Measurements from ENCODE around the gene GNG13.

DNA sequence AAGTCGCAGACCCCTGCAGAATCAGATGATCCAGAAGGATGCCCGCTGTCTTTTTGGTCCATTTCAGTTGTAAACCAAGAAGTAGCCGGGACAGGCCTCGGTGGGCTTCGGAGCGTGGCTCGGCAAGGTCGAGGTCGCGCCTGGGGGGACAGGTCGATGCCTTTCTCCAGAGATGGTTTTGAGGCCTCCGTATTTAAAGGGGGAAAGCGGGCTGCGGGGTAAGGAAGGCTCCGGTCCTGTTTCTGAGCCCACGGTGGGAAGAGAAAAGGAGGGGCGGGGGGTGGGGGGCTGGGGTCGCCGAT, 7.5 kb upstream of the GNG13 start:
- TF ChIP-seq EZH2 (IDR thresholded peaks at IDR 0.05; ENCODE audit: insufficient read depth, poor library complexity, severe bottlenecking) (no peak), EZH2phosphoT487 (IDR thresholded peaks at IDR 0.05; ENCODE audit: insufficient read depth, low read depth) (no peak)
